ENCODE data around the gene VIPR1.

Gene VIPR1

DNA sequence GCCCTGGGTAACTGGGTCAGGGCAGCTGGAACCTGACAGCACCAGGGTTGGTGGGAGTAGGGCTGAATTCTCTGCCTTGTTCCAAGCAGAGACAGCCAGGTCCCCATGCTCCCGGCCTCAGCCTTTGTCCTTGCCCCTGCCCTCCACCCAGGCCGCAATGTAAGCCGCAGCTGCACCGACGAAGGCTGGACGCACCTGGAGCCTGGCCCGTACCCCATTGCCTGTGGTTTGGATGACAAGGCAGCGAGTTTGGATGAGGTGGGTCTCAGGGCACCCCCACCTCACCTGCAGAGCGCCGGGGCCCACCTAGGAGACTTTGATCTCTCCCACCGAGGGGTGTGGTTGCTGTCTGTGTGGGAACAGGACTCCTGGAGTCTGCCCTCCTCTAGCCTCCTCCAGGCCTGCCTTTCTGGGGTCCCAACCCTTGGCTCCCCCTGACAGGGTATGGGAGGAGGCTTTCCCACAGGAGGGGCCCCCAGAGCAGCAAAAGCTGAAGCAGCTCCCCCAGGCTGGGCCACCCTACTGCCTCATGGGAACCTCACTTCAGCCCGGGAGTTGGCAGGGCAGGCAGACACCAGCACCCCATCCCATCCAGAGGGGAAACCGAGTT lies 23.4 kb downstream of the VIPR1 start:
- Histone ChIP-seq H4K20me1 (ENCODE audit: insufficient read depth, low read length) (no peaks in the 10 kb centered on the region), H3K79me2 (ENCODE audit: low read length) (no peaks in the 10 kb centered on the region), H3K4me3 (ENCODE audit: low read length) (no peak overlapping the region), H3K9ac (ENCODE audit: low read length) (no peak overlapping the region), H3K36me3 (replicated peaks; ENCODE audit: low read depth, low read length) (no peaks in the 10 kb centered on the region), H3K9me3 (ENCODE audit: insufficient read depth, low read length) (no peaks in the 10 kb centered on the region), H3K4me2 (ENCODE audit: low read length) (no peak overlapping the region), H3K27me3 (ENCODE audit: low read depth, low read length) (peaks cover 9% of the 10 kb centered on the region), H2AFZ (ENCODE audit: low read depth, low read length) (no peak overlapping the region), H3K27ac (ENCODE audit: low read length) (no peak overlapping the region), H3K4me1 (ENCODE audit: low read length) (no peaks in the 10 kb centered on the region)
- no peak for TF ChIP-seq EZH2phosphoT487 (IDR thresholded peaks at IDR 0.05; ENCODE audit: low read depth)
- TF ChIP-seq, protein P1, sequence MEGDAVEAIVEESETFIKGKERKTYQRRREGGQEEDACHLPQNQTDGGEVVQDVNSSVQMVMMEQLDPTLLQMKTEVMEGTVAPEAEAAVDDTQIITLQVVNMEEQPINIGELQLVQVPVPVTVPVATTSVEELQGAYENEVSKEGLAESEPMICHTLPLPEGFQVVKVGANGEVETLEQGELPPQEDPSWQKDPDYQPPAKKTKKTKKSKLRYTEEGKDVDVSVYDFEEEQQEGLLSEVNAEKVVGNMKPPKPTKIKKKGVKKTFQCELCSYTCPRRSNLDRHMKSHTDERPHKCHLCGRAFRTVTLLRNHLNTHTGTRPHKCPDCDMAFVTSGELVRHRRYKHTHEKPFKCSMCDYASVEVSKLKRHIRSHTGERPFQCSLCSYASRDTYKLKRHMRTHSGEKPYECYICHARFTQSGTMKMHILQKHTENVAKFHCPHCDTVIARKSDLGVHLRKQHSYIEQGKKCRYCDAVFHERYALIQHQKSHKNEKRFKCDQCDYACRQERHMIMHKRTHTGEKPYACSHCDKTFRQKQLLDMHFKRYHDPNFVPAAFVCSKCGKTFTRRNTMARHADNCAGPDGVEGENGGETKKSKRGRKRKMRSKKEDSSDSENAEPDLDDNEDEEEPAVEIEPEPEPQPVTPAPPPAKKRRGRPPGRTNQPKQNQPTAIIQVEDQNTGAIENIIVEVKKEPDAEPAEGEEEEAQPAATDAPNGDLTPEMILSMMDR (IDR thresholded peaks at IDR 0.05; ENCODE audit: low read depth, low read length): no peak

DNA sequence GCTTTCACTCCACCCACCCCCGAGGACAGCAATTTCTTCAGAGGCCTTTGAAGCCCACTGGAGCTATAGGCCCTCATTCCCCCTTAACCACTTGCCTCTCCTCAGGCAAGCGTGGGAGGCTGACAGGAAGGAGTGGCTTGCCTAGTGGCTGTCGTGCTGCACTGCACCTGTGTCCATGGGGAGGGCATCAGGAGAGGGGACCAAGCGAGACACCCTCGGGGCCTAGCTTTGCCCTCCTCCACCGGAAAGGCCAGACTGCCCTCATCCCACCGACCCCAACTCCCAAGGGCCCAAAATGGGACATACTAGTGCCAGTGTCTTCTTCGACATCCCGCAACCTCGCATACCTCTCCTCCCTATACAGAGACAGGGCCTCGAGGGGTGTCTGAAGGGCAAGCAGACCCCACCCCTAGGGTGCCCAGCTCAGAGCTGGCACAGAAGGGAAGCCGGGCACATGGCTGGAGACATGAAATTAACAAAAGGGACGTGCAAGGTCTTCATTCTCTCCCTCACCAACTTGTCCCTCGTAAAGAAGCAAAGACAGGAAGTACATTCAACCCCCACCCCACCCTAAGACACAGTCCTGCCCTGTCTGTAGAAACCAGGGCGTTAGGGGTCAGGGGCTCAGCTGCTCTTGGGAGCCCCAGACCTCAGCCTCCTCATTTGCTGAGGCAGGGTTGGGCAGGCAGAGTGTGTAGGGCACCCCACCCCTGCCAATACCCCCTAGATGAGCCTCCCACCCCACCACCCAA lies 24.3 kb downstream of the VIPR1 start:
- H3K9me3 ChIP-seq (ENCODE audit: insufficient read depth, low read length): no peaks in the 10 kb centered on the region
- no peak overlapping the region for H3K4me3 ChIP-seq (ENCODE audit: low read length)
- no peaks in the 10 kb centered on the region for H3K36me3 ChIP-seq (replicated peaks; ENCODE audit: low read depth, low read length)
- no peak overlapping the region for H3K27ac ChIP-seq (ENCODE audit: low read length)
- no peaks in the 10 kb centered on the region for H3K4me1 ChIP-seq (ENCODE audit: low read length)
- H4K20me1 ChIP-seq (ENCODE audit: insufficient read depth, low read length): no peaks in the 10 kb centered on the region
- no peaks in the 10 kb centered on the region for H3K79me2 ChIP-seq (ENCODE audit: low read length)
- H3K9ac ChIP-seq (ENCODE audit: low read length): no peak overlapping the region
- H2AFZ ChIP-seq (ENCODE audit: low read depth, low read length): no peak overlapping the region
- TF ChIP-seq, protein P1 (IDR thresholded peaks at IDR 0.05; ENCODE audit: low read depth, low read length): no peak
- TF ChIP-seq EZH2phosphoT487 (IDR thresholded peaks at IDR 0.05; ENCODE audit: low read depth): no peak
- no peak overlapping the region for H3K4me2 ChIP-seq (ENCODE audit: low read length)
- peaks cover 9% of the 10 kb centered on the region for H3K27me3 ChIP-seq (ENCODE audit: low read depth, low read length)

DNA sequence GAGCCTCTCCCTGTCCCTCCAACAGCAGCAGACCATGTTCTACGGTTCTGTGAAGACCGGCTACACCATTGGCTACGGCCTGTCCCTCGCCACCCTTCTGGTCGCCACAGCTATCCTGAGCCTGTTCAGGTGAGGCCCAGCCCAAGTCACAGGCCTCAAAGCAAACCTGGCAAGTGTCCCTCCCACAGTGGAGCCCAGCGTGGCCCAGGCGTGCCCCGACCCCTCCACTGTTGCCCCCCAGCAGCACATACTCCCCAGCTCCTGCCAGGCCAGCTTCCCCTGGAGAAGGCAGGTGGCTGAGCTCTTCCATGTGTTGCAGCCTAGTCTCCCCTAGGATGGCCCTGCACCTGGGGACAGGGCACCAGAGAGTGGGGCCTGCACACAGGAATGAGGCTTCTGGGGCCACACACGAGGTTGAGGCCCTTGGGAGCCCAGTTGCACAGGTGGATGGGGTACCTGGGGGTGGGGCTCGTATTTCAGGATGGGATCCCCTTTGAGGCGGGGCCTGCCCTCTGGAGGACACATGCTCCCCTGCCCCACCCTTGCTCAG lies 25.0 kb downstream of the VIPR1 start:
- Histone ChIP-seq H3K27ac (ENCODE audit: low read length) (no peak overlapping the region), H3K79me2 (ENCODE audit: low read length) (no peaks in the 10 kb centered on the region), H3K9me3 (ENCODE audit: insufficient read depth, low read length) (no peaks in the 10 kb centered on the region), H4K20me1 (ENCODE audit: insufficient read depth, low read length) (no peaks in the 10 kb centered on the region), H3K9ac (ENCODE audit: low read length) (no peak overlapping the region), H3K27me3 (ENCODE audit: low read depth, low read length) (peaks cover 9% of the 10 kb centered on the region), H2AFZ (ENCODE audit: low read depth, low read length) (no peak overlapping the region), H3K4me2 (ENCODE audit: low read length) (no peak overlapping the region), H3K4me3 (ENCODE audit: low read length) (no peak overlapping the region), H3K36me3 (replicated peaks; ENCODE audit: low read depth, low read length) (no peaks in the 10 kb centered on the region), H3K4me1 (ENCODE audit: low read length) (no peaks in the 10 kb centered on the region)
- TF ChIP-seq, protein P1 (IDR thresholded peaks at IDR 0.05; ENCODE audit: low read depth, low read length): no peak
- TF ChIP-seq EZH2phosphoT487 (IDR thresholded peaks at IDR 0.05; ENCODE audit: low read depth): no peak

DNA sequence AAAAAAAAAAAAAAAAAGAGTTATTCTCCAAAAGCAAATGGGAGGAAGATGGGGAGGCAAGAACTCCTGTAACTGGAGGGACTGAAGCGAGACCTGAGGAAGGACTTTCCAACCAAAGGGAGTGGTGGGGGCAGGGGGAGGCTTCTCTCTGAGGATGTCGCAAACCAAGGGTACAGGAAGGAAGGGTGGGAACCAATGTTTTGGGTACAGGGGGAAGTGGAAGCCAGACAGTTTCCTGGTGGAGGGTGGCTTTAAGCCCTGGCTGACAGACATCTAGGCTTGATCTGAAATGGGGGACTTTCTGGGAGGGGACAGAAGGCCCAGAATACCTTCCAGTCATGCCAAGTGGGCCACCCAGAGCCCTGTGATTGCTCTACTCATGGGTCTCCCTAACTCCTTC lies 27.0 kb downstream of the VIPR1 start:
- Histone ChIP-seq H3K9me3 (ENCODE audit: insufficient read depth, low read length) (no peaks in the 10 kb centered on the region), H3K79me2 (ENCODE audit: low read length) (no peaks in the 10 kb centered on the region), H3K4me1 (ENCODE audit: low read length) (no peaks in the 10 kb centered on the region), H3K4me2 (ENCODE audit: low read length) (no peak overlapping the region), H3K4me3 (ENCODE audit: low read length) (no peak overlapping the region), H2AFZ (ENCODE audit: low read depth, low read length) (no peak overlapping the region), H4K20me1 (ENCODE audit: insufficient read depth, low read length) (no peaks in the 10 kb centered on the region), H3K27ac (ENCODE audit: low read length) (no peak overlapping the region), H3K27me3 (ENCODE audit: low read depth, low read length) (peaks cover 9% of the 10 kb centered on the region), H3K9ac (ENCODE audit: low read length) (no peak overlapping the region), H3K36me3 (replicated peaks; ENCODE audit: low read depth, low read length) (no peaks in the 10 kb centered on the region)
- no peak for TF ChIP-seq EZH2phosphoT487 (IDR thresholded peaks at IDR 0.05; ENCODE audit: low read depth)
- TF ChIP-seq, protein P1 (IDR thresholded peaks at IDR 0.05; ENCODE audit: low read depth, low read length): no peak
